Measurements from ENCODE around the gene LILRA2.

- TF ChIP-seq, protein P1, sequence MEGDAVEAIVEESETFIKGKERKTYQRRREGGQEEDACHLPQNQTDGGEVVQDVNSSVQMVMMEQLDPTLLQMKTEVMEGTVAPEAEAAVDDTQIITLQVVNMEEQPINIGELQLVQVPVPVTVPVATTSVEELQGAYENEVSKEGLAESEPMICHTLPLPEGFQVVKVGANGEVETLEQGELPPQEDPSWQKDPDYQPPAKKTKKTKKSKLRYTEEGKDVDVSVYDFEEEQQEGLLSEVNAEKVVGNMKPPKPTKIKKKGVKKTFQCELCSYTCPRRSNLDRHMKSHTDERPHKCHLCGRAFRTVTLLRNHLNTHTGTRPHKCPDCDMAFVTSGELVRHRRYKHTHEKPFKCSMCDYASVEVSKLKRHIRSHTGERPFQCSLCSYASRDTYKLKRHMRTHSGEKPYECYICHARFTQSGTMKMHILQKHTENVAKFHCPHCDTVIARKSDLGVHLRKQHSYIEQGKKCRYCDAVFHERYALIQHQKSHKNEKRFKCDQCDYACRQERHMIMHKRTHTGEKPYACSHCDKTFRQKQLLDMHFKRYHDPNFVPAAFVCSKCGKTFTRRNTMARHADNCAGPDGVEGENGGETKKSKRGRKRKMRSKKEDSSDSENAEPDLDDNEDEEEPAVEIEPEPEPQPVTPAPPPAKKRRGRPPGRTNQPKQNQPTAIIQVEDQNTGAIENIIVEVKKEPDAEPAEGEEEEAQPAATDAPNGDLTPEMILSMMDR (conservative IDR thresholded peaks at IDR 0.05) = no peak
- no peak for TF ChIP-seq ZFX (IDR thresholded peaks at IDR 0.05)
Observed at GRCh38 chr19:54622431-54622830, 48.8 kb downstream of the LILRA2 start.

Data from C4-2B (cell line).